ENCODE measurements around the gene PITRM1. TPM values are rescaled to one million over a fixed set of nuclear protein-coding genes. Genes with fewer than 3 reads are reported as not detected.

PITRM1 gene
- total RNA-seq, 1 donor from 2014 or later = 80.4 TPM

GRCh38 chr10:3186368-3186767 is 13.8 kb upstream of the PITRM1 start:
- Mint-ChIP-seq H3K4me1 (ENCODE audit: low read depth, unreplicated experiment) (no peaks in the 10 kb centered on the region), H3K9me3 (ENCODE audit: unreplicated experiment) (peaks cover 3% of the 10 kb centered on the region), H3K27me3 (ENCODE audit: low read depth, unreplicated experiment) (peaks cover 10% of the 10 kb centered on the region), H3K36me3 (ENCODE audit: low read depth, unreplicated experiment) (no peaks in the 10 kb centered on the region), H3K27ac (ENCODE audit: unreplicated experiment) (no peak overlapping the region), H3K4me3 (ENCODE audit: unreplicated experiment) (no peak overlapping the region)
- H4K20me1 ChIP-seq (ENCODE audit: insufficient read depth, low read length) = no peaks in the 10 kb centered on the region
- TF ChIP-seq CTCF (IDR thresholded peaks at IDR 0.05; ENCODE audit: insufficient read depth, low read depth, low read length) (no peak), EZH2 (IDR thresholded peaks at IDR 0.05; ENCODE audit: insufficient read depth, low read length) (no peak)
- no peaks in the 10 kb centered on the region for H3K9me3 ChIP-seq (ENCODE audit: insufficient read depth, low read depth, low read length)
- peaks cover 8% of the 10 kb centered on the region for H3K27me3 ChIP-seq (ENCODE audit: insufficient read depth, low read length)
- H3K9ac ChIP-seq (ENCODE audit: low read length) = no peak overlapping the region
- no peak overlapping the region for H3K27ac ChIP-seq (ENCODE audit: low read depth, low read length)
- no peaks in the 10 kb centered on the region for H3K79me2 ChIP-seq (ENCODE audit: insufficient read depth, low read length)
- DNase-seq (ENCODE audit: low read depth) (no peak), FAIRE-seq (no peak)
- no peaks in the 10 kb centered on the region for H3K36me3 ChIP-seq (ENCODE audit: insufficient read depth, low read length)
- no peak overlapping the region for H2AFZ ChIP-seq (ENCODE audit: low read depth, low read length)
- H3K4me3 ChIP-seq (ENCODE audit: insufficient read depth, low read depth, low read length) = no peak overlapping the region
- H3K4me1 ChIP-seq (ENCODE audit: insufficient read depth, low read length) = no peaks in the 10 kb centered on the region
- no peak overlapping the region for H3K4me2 ChIP-seq (ENCODE audit: low read length)

DNA sequence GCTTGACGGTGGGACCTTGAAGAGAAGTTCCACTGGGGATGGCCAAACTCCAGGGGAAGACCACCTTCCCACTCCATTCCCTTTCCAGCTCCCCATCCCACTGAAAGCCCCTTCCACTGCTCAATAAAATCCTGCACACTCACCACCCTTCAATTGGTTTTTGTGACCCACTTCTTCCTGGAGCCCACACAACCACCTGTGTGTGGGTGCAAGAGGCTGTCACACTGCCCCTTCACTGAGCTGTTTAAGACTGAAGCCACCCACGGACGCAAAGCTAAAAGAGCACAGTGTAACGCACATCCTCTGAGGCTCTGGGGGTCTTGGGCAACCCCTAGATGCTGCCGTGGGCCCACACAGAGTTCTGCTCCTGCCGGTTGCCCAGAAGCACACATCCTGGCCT is 12.8 kb upstream of the PITRM1 start:
- H3K36me3 Mint-ChIP-seq (ENCODE audit: low read depth, unreplicated experiment) = no peaks in the 10 kb centered on the region
- peaks cover 8% of the 10 kb centered on the region for H3K27me3 ChIP-seq (ENCODE audit: insufficient read depth, low read length)
- H3K9ac ChIP-seq (ENCODE audit: low read length) = no peak overlapping the region
- no peak overlapping the region for H2AFZ ChIP-seq (ENCODE audit: low read depth, low read length)
- H3K27ac Mint-ChIP-seq (ENCODE audit: unreplicated experiment) = no peak overlapping the region
- H3K79me2 ChIP-seq (ENCODE audit: insufficient read depth, low read length) = no peaks in the 10 kb centered on the region
- no peaks in the 10 kb centered on the region for H3K4me1 Mint-ChIP-seq (ENCODE audit: low read depth, unreplicated experiment)
- H4K20me1 ChIP-seq (ENCODE audit: insufficient read depth, low read length) = no peaks in the 10 kb centered on the region
- H3K9me3 ChIP-seq (ENCODE audit: insufficient read depth, low read depth, low read length) = no peaks in the 10 kb centered on the region
- no peaks in the 10 kb centered on the region for H3K4me1 ChIP-seq (ENCODE audit: insufficient read depth, low read length)
- H3K4me3 Mint-ChIP-seq (ENCODE audit: unreplicated experiment) = no peak overlapping the region
- peaks cover 10% of the 10 kb centered on the region for H3K27me3 Mint-ChIP-seq (ENCODE audit: low read depth, unreplicated experiment)
- DNase-seq (ENCODE audit: low read depth) (no peak), FAIRE-seq (no peak)
- peaks cover 3% of the 10 kb centered on the region for H3K9me3 Mint-ChIP-seq (ENCODE audit: unreplicated experiment)
- H3K4me2 ChIP-seq (ENCODE audit: low read length) = no peak overlapping the region
- H3K4me3 ChIP-seq (ENCODE audit: insufficient read depth, low read depth, low read length) = no peak overlapping the region
- TF ChIP-seq EZH2 (IDR thresholded peaks at IDR 0.05; ENCODE audit: insufficient read depth, low read length) (no peak), CTCF (IDR thresholded peaks at IDR 0.05; ENCODE audit: insufficient read depth, low read depth, low read length) (no peak)
- no peak overlapping the region for H3K27ac ChIP-seq (ENCODE audit: low read depth, low read length)
- H3K36me3 ChIP-seq (ENCODE audit: insufficient read depth, low read length) = no peaks in the 10 kb centered on the region

DNA sequence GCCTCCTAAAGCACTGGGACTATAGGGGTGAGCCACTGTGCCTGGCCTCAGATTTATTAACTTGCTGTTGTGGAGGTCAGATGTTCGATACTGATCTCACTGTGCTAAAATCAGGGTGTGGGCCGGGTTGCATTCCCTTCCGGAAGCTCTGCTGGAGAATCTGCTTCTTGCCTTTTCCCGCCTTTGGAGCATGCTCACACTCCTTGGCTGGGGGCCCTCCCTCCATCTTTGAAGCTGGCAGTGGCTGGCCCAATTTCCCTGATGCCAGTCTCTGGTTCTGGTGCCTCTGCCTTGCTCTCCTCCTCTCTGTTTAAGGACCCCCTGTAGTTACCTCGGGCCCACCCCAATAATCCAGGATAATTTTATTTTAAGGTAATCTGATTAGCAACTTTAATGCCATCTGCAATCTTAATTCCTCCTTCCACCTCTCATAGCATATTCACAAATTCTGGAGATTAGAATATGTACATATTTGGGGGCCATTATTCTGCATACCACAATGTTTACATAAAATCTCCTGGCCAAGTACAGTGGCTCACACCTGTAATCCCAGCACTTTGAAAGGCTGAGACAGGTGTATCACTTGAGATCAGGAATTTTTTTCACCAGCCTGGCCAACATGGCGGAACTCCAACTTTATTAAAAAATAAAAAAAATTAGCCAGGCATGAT is 7.9 kb upstream of the PITRM1 start:
- no peaks in the 10 kb centered on the region for H3K4me1 ChIP-seq (ENCODE audit: insufficient read depth, low read length)

More for the DNA sequence above, 7.9 kb upstream of the PITRM1 start:
- H4K20me1 ChIP-seq (ENCODE audit: insufficient read depth, low read length) = no peaks in the 10 kb centered on the region
- peaks cover 8% of the 10 kb centered on the region for H3K27me3 ChIP-seq (ENCODE audit: insufficient read depth, low read length)
- TF ChIP-seq CTCF (IDR thresholded peaks at IDR 0.05; ENCODE audit: insufficient read depth, low read depth, low read length) (no peak), EZH2 (IDR thresholded peaks at IDR 0.05; ENCODE audit: insufficient read depth, low read length) (no peak)
- no peaks in the 10 kb centered on the region for H3K9me3 ChIP-seq (ENCODE audit: insufficient read depth, low read depth, low read length)
- H2AFZ ChIP-seq (ENCODE audit: low read depth, low read length) = no peak overlapping the region
- no peaks in the 10 kb centered on the region for H3K36me3 ChIP-seq (ENCODE audit: insufficient read depth, low read length)
- H3K9me3 Mint-ChIP-seq (ENCODE audit: unreplicated experiment) = peaks cover 3% of the 10 kb centered on the region
- H3K27ac Mint-ChIP-seq (ENCODE audit: unreplicated experiment) = no peak overlapping the region
- peaks cover 2% of the 10 kb centered on the region for H3K27me3 Mint-ChIP-seq (ENCODE audit: low read depth, unreplicated experiment)
- H3K79me2 ChIP-seq (ENCODE audit: insufficient read depth, low read length) = no peaks in the 10 kb centered on the region
- no peaks in the 10 kb centered on the region for H3K4me1 Mint-ChIP-seq (ENCODE audit: low read depth, unreplicated experiment)
- H3K36me3 Mint-ChIP-seq (ENCODE audit: low read depth, unreplicated experiment) = no peaks in the 10 kb centered on the region
- H3K4me2 ChIP-seq (ENCODE audit: low read length) = no peak overlapping the region
- H3K9ac ChIP-seq (ENCODE audit: low read length) = no peak overlapping the region
- no peak overlapping the region for H3K4me3 Mint-ChIP-seq (ENCODE audit: unreplicated experiment)
- no peak overlapping the region for H3K27ac ChIP-seq (ENCODE audit: low read depth, low read length)
- DNase-seq (ENCODE audit: low read depth) (no peak), FAIRE-seq (no peak)
- no peak overlapping the region for H3K4me3 ChIP-seq (ENCODE audit: insufficient read depth, low read depth, low read length)

Data from astrocyte (in vitro differentiated cells and primary cell).